ENCODE measurements around the gene ZMYND19. TPM values are rescaled to one million over a fixed set of nuclear protein-coding genes. Genes with fewer than 3 reads are reported as not detected.

Gene ZMYND19
- total RNA-seq, 1 experiment from 2014 or later: 37.0 TPM

DNA sequence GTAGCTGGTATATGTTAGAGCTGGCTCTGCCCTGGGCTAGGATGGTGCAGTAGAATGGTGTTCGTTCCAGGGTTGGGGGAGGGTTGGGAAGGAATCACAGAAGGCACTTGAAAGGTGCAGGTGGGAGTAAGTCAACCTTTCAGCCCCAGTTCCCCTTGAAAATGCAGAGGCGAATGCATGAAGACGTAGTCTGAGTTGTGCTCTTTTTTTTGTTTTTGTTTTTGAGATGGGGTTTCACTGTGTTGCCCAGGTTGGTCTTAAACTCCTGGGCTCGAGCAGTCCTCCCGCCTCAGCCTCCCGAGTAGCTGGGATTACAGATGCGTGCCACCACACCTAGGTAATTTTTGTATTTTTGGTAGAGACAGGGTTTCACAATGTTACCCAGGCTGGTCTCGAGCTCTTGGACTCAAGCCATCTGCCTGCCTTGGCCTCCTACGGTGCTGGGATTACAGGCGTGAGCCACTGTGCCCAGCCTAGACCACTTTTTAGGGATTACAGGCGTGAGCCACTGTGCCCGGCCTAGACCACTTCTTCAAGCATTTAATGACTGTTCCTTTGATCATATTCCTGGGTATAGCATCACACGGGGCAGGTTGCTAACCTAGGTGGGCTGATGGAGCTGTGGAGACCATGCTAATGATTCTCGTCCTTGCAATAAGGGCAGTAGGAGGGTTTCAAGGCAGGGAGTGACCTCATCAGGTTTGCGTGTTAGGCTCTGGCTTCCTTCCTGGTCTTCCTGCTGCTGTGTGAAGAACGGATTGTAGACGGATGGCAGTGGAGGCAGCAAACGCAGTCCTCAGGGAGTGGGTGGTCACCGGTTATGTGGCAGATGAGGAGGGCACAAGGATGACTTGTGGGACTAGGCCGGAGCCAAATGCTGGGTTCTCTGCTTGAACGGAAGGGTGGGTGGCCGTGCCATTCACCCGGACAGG is 42.2 kb upstream of the ZMYND19 start:
- ATAC-seq (no peak), DNase-seq (ENCODE audit: low read depth, low spot score) (no peak)
- POLR2A ChIA-PET: no interaction called here
- H3K9me3 ChIP-seq (ENCODE audit: control insufficient read depth, insufficient read depth, low read depth, low read length): no peaks in the 10 kb centered on the region
- in situ Hi-C loops (cut with HindIII; ENCODE audit: low pct_unique_long_range_greater_than_20kb, low sequenced_read_pairs): no loop called here
- intact Hi-C loops (cut with micrococcal nuclease; ENCODE audit: unreplicated experiment): no loop called here
- no peaks in the 10 kb centered on the region for H3K27me3 ChIP-seq (ENCODE audit: control insufficient read depth, insufficient read depth, low read length)
- no peak overlapping the region for H3K27ac ChIP-seq (ENCODE audit: low read length)
- no peak overlapping the region for H3K4me3 ChIP-seq (ENCODE audit: low read depth in 2 of 2, low read length in 2 of 2)
- TF ChIP-seq TCF7L2 (IDR thresholded peaks at IDR 0.05; ENCODE audit: low read depth, low read length) (no peak), SIN3A (IDR thresholded peaks at IDR 0.05; ENCODE audit: borderline replicate concordance, insufficient read depth, low read depth, low read length) (no peak), POLR2AphosphoS5 (IDR thresholded peaks at IDR 0.05; ENCODE audit: low read depth, low read length) (no peak)
- TF ChIP-seq, protein P1, sequence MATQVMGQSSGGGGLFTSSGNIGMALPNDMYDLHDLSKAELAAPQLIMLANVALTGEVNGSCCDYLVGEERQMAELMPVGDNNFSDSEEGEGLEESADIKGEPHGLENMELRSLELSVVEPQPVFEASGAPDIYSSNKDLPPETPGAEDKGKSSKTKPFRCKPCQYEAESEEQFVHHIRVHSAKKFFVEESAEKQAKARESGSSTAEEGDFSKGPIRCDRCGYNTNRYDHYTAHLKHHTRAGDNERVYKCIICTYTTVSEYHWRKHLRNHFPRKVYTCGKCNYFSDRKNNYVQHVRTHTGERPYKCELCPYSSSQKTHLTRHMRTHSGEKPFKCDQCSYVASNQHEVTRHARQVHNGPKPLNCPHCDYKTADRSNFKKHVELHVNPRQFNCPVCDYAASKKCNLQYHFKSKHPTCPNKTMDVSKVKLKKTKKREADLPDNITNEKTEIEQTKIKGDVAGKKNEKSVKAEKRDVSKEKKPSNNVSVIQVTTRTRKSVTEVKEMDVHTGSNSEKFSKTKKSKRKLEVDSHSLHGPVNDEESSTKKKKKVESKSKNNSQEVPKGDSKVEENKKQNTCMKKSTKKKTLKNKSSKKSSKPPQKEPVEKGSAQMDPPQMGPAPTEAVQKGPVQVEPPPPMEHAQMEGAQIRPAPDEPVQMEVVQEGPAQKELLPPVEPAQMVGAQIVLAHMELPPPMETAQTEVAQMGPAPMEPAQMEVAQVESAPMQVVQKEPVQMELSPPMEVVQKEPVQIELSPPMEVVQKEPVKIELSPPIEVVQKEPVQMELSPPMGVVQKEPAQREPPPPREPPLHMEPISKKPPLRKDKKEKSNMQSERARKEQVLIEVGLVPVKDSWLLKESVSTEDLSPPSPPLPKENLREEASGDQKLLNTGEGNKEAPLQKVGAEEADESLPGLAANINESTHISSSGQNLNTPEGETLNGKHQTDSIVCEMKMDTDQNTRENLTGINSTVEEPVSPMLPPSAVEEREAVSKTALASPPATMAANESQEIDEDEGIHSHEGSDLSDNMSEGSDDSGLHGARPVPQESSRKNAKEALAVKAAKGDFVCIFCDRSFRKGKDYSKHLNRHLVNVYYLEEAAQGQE (IDR thresholded peaks at IDR 0.05; ENCODE audit: insufficient read depth in 1 of 2, low read depth in 2 of 2, low read length in 1 of 2): no peak
- TF ChIP-seq, protein P2, sequence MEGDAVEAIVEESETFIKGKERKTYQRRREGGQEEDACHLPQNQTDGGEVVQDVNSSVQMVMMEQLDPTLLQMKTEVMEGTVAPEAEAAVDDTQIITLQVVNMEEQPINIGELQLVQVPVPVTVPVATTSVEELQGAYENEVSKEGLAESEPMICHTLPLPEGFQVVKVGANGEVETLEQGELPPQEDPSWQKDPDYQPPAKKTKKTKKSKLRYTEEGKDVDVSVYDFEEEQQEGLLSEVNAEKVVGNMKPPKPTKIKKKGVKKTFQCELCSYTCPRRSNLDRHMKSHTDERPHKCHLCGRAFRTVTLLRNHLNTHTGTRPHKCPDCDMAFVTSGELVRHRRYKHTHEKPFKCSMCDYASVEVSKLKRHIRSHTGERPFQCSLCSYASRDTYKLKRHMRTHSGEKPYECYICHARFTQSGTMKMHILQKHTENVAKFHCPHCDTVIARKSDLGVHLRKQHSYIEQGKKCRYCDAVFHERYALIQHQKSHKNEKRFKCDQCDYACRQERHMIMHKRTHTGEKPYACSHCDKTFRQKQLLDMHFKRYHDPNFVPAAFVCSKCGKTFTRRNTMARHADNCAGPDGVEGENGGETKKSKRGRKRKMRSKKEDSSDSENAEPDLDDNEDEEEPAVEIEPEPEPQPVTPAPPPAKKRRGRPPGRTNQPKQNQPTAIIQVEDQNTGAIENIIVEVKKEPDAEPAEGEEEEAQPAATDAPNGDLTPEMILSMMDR (IDR thresholded peaks at IDR 0.05): no peak
- BruUV-seq (replicated peaks): no TSS peak
- H3K4me1 ChIP-seq (ENCODE audit: control insufficient read depth, insufficient read depth, low read length): peaks cover 3% of the 10 kb centered on the region; the same call in 1 of the 2 replicates
- CTCF ChIA-PET: no interaction called here
- no peaks in the 10 kb centered on the region for H3K36me3 ChIP-seq (ENCODE audit: control insufficient read depth, insufficient read depth, low read length)

DNA sequence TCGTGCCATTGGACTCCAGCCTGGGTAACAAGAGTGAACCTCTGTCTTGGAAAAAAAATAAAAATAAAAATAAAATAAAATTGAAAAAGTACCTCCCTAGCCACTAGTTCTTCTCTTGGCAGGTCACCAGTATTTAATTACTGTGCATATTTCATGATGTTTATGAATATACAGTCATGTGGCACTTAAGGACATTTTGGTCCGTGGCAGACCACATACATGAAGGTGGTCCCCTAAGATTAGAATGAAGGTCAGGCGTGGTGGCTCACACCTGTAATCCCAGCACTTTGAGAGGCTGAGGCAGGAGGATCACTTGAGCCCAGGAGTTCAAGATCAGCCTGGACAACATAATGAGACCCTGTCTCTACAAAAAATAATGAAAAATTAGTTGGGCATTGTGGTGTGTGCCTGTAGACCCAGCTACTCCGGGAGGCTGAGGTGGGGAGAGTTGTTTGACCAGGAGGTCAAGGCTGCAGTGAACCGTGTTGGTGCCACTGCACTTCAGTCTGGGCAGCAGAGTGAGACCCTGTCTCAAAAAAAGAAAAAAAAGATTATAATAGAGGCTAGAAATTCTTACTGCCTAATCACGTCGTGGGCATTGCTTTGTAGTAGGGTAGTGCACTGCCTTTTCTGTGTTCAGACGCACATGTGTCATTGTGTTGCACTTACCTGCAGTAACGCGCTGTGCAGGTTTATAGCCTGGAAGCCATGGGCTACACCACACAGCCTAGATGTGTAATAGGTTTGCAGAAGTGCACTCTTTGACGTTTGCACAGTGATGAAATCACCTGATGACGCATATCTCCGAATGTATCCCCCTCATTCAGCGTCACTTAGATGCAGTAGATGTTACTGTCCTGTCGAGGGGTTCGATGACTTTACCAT is 41.3 kb upstream of the ZMYND19 start:
- in situ Hi-C loops (cut with HindIII; ENCODE audit: low pct_unique_long_range_greater_than_20kb, low sequenced_read_pairs): no loop called here
- Histone ChIP-seq H3K27me3 (ENCODE audit: control insufficient read depth, insufficient read depth, low read length) (no peaks in the 10 kb centered on the region), H3K27ac (ENCODE audit: low read length) (no peak overlapping the region), H3K4me3 (ENCODE audit: low read depth in 2 of 2, low read length in 2 of 2) (no peak overlapping the region), H3K9me3 (ENCODE audit: control insufficient read depth, insufficient read depth, low read depth, low read length) (no peaks in the 10 kb centered on the region), H3K4me1 (ENCODE audit: control insufficient read depth, insufficient read depth, low read length) (peaks cover 3% of the 10 kb centered on the region; the same call in 1 of the 2 replicates), H3K36me3 (ENCODE audit: control insufficient read depth, insufficient read depth, low read length) (no peaks in the 10 kb centered on the region)
- ChIA-PET POLR2A (no interaction called here), CTCF (no interaction called here)
- BruUV-seq (replicated peaks): no TSS peak
- DNase-seq (ENCODE audit: low read depth, low spot score) (no peak), ATAC-seq (no peak)
- TF ChIP-seq TCF7L2 (IDR thresholded peaks at IDR 0.05; ENCODE audit: low read depth, low read length): no peak
- TF ChIP-seq POLR2AphosphoS5 (IDR thresholded peaks at IDR 0.05; ENCODE audit: low read depth, low read length): no peak
- TF ChIP-seq, protein P1 (IDR thresholded peaks at IDR 0.05; ENCODE audit: insufficient read depth in 1 of 2, low read depth in 2 of 2, low read length in 1 of 2): no peak
- TF ChIP-seq, protein P2 (IDR thresholded peaks at IDR 0.05): no peak
- no peak for TF ChIP-seq SIN3A (IDR thresholded peaks at IDR 0.05; ENCODE audit: borderline replicate concordance, insufficient read depth, low read depth, low read length)
- intact Hi-C loops (cut with micrococcal nuclease; ENCODE audit: unreplicated experiment): no loop called here
